ENCODE data around the gene FSIP1. TPM values are rescaled to one million over a fixed set of nuclear protein-coding genes. Genes with fewer than 3 reads are reported as not detected.

The FSIP1 gene
- total and polyA plus RNA-seq, 11 donors: 0.28 to 3.7 (median 0.97) TPM; not detected in 1

DNA sequence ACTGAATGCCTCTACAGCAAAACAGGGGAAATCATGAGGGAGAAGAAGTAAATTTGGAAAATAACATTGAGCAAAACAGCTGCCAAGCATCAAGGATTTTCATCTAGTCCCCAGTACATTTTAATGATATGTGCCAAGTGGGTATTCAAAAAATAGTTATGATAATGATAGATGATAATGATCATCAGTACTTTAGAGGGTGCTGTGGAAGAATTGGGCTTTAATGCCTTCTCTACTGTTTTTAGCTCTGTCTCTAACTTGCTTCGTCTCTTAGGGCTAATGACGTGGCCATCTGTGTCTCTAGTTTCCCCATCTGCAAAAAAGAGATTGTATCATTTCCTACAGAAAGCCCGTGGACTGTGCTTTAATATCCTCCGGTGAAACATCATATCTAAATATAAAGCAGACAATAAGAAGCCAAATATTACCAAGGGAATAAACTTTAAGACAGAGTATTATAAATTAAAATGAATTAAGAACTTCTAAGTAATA lies 10.2 kb upstream of the FSIP1 start:
- Histone ChIP-seq H3K27ac (peak overlapping the region in 6 of 12 donors; percentile 35 to 61 (median 46)), H3K9me3 (no peaks in the 10 kb centered on the region), H3K4me3 (no peak overlapping the region), H3K36me3 (no peaks in the 10 kb centered on the region), H3K27me3 (no peaks in the 10 kb centered on the region), H3K4me1 (peaks cover 0 to 4% (median 0%) of the 10 kb centered on the region in 12 donors)
- DNase-seq (peak in 1 of 5 donors; percentile 20), ATAC-seq (peak in 2 of 4 donors; percentile 60 to 81)
- TF ChIP-seq, protein P1, sequence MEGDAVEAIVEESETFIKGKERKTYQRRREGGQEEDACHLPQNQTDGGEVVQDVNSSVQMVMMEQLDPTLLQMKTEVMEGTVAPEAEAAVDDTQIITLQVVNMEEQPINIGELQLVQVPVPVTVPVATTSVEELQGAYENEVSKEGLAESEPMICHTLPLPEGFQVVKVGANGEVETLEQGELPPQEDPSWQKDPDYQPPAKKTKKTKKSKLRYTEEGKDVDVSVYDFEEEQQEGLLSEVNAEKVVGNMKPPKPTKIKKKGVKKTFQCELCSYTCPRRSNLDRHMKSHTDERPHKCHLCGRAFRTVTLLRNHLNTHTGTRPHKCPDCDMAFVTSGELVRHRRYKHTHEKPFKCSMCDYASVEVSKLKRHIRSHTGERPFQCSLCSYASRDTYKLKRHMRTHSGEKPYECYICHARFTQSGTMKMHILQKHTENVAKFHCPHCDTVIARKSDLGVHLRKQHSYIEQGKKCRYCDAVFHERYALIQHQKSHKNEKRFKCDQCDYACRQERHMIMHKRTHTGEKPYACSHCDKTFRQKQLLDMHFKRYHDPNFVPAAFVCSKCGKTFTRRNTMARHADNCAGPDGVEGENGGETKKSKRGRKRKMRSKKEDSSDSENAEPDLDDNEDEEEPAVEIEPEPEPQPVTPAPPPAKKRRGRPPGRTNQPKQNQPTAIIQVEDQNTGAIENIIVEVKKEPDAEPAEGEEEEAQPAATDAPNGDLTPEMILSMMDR (IDR thresholded peaks at IDR 0.05): no peak
- TF ChIP-seq POLR2A (IDR thresholded peaks at IDR 0.05): no peak
- intact Hi-C loops (cut with DNase I): no loop called here
- 31 to 41% (median 37%) methylated on average over 4 of the region's 4 CpGs for WGBS, 4 donors

DNA sequence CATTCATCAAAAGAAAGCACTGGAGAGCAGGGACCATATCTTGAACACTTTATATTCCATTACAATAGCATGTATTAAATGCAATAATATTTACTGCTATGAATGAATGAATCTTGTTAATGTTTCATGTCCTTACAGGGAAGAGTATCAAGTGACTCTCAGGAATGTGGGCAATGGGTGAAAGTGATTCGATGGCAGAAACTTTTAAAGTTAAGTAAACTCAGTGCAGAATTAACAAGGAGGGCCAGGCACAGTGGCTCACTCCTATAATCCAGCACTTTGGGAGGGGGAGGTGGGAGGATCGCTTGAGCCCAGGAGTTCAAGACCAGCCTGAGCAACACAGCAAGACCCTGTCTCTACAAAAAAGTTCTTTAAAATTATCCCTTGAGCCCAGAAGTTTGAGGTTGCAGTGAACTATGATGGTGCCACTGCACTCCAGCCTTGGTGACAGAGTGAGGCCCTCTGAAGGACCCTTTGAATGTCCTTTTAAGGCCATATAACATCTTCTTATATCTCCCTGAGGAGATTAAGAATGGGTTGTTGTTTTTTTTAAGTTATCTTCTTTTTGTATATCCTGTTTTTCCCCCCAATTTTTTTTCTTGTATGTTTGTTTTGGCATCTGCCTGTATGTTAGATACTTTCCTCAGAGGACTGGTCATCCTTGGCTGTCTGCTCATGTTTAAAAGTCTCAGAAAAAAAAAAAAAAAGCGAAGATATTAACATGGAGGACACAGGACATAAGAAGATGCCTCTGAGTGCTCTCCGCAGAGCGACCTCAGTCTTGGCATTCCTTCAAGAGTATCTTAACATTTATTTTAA lies 9.6 kb upstream of the FSIP1 start:
- Histone ChIP-seq H3K4me3 (no peak overlapping the region), H3K9me3 (no peaks in the 10 kb centered on the region), H3K4me1 (peaks cover 0 to 4% (median 0%) of the 10 kb centered on the region in 12 donors), H3K36me3 (no peaks in the 10 kb centered on the region), H3K27ac (peak overlapping the region in 7 of 12 donors; percentile 16 to 61 (median 47)), H3K27me3 (no peaks in the 10 kb centered on the region)
- ATAC-seq (peak in 2 of 4 donors; percentile 61 to 67), DNase-seq (no peak)
- TF ChIP-seq, protein P1 (IDR thresholded peaks at IDR 0.05): no peak
- TF ChIP-seq POLR2A (IDR thresholded peaks at IDR 0.05): no peak
- WGBS, 4 donors: 58 to 71% (median 61%) methylated on average over 5 of the region's 5 CpGs
- intact Hi-C loops (cut with DNase I): no loop called here

DNA sequence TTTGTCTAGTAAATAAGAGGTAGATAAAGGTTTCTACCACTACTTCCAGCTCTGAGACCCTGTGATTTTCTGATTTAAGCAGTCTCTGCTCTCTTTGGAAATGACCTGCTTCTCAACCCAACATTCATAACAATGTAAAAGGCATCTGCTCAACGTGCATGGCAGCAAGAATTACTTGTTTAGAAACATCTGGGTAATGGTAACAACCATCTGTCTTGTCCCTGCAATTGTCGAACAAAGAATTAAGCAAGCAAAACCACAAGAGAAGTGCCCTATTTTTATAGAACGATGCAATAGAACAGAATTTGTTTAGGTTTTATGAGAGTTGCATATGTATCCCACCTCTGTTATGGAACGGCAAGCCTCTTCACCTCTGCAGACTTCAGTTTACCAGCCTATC lies 7.1 kb upstream of the FSIP1 start:
- intact Hi-C loops (cut with DNase I): loop anchor here (2.0 to 10.0 kb wide), 12 partner anchors 83 to 485 kb away; partner anchors contain the start of genes EIF2AK4 (in 5 of the 10) and BMF (in 2 of the 10)
- Histone ChIP-seq H3K9me3 (no peaks in the 10 kb centered on the region), H3K4me1 (peaks cover 0 to 14% (median 2%) of the 10 kb centered on the region in 12 donors), H3K27ac (no peak overlapping the region), H3K36me3 (no peaks in the 10 kb centered on the region), H3K4me3 (no peak overlapping the region), H3K27me3 (no peaks in the 10 kb centered on the region)
- no peak for ATAC-seq
- DNase-seq: no peak
- no peak for TF ChIP-seq POLR2A (IDR thresholded peaks at IDR 0.05)
- TF ChIP-seq, protein P1 (IDR thresholded peaks at IDR 0.05): no peak
- WGBS, 4 donors: 83 to 95% (median 87%) methylated on average over 4 of the region's 4 CpGs
